K562 (cell line): ENCODE data around the gene TPD52L1. TPM values are rescaled to one million over a fixed set of nuclear protein-coding genes. Genes with fewer than 3 reads are reported as not detected.

Source experiments
- ATAC-seq: fragments of 200-7000 bp; cut with Tn5 transposase; 3 replicates; pipeline ENCODE4 v1.9.1; 2020; ENCODE audit warnings: moderate library complexity
- BruUV-seq: library from RNA; stranded (reverse); fragments of 400-500 nt; replicated peaks from 2 replicates; lab custom pipeline; 2021; lab: Mats Ljungman, UMichigan
- CTCF ChIA-PET: fragments of 300-600 bp; formaldehyde crosslinking; extraction: SDS; loops from one replicate; lab custom pipeline; 2021; ENCODE audit warnings: low intra/inter-chr PET ratio; lab: Yijun Ruan, JAX
- POLR2A ChIA-PET: fragments of 300-600, 350-650 bp; sonication (Branson Sonifier 250); formaldehyde crosslinking; extraction: SDS; loops from one replicate; lab custom pipeline; 2021; ENCODE audit warnings: antibody characterized with exemption, inconsistent platforms; lab: Yijun Ruan, JAX
- DNase-seq, 4 experiments: peaks; one replicate each; pipeline versions ENCODE4 v3.0.0 to v3.0.0-alpha.2; 2011 to 2018; ENCODE audit warnings: low spot score in 3 of 4, mixed read lengths in 3 of 4; ENCODE audit errors: extremely low read depth in 1 of 4
- FAIRE-seq: peaks from 2 replicates; lab custom pipeline; 2011; peaks lifted over from hg19 to GRCh38; lab: Jason Lieb, UNC
- H2AFZ ChIP-seq: 2 replicates; pipeline ENCODE4 v1.6.0; 2011; ENCODE audit warnings: low read depth, low read length, control low read depth, inconsistent platforms
- H3K27ac ChIP-seq: fragments of 200-600 bp; 3 replicates; pipeline ENCODE4 v1.8.0; 2011; ENCODE audit warnings: low read depth, mild to moderate bottlenecking, control low read depth, inconsistent platforms, low read length, moderate library complexity, mixed read lengths; ENCODE audit errors: extremely low read depth
- H3K27me3 ChIP-seq, 2 experiments: fragments of 300-600 bp in 1 of 2; 2 replicates in 1 of 2; 3 replicates in 1 of 2; pipeline versions ENCODE4 v1.6.0 to v1.8.0; 2011; ENCODE audit warnings: inconsistent platforms in 2 of 2, low read length in 2 of 2, mild to moderate bottlenecking in 1 of 2, mixed read lengths in 1 of 2, moderate library complexity in 1 of 2; ENCODE audit not compliant: control insufficient read depth in 2 of 2, insufficient read depth in 2 of 2
- H3K36me3 ChIP-seq: fragments of 300-600 bp; 3 replicates; pipeline ENCODE4 v1.8.0; 2011; ENCODE audit warnings: mild to moderate bottlenecking, low read length, inconsistent platforms; ENCODE audit not compliant: control insufficient read depth, insufficient read depth
- H3K4me1 ChIP-seq, 2 experiments: fragments of 200-600 bp in 1 of 2; replicated peaks in 1 of 2; 2 replicates in 1 of 2; 3 replicates in 1 of 2; pipeline versions ENCODE4 v1.5.1 to v1.8.0; 2011; ENCODE audit warnings: inconsistent platforms in 2 of 2, low read length in 2 of 2, mild to moderate bottlenecking in 1 of 2, mixed read lengths in 1 of 2, moderate library complexity in 1 of 2; ENCODE audit not compliant: control insufficient read depth in 2 of 2, insufficient read depth in 2 of 2
- H3K4me2 ChIP-seq: 2 replicates; pipeline ENCODE4 v1.6.1; 2011; ENCODE audit warnings: low read length, control low read depth, inconsistent platforms, mixed read lengths; ENCODE audit not compliant: insufficient read depth
- H3K4me3 ChIP-seq: fragments of 200-600 bp; sonication (generic), shearing (Covaris generic); 2 replicates; pipeline ENCODE4 v1.5.1; 2016; ENCODE audit warnings: control low read depth, inconsistent platforms
- H3K79me2 ChIP-seq: fragments of 200-600 bp; 3 replicates; pipeline ENCODE4 v1.8.0; 2011; ENCODE audit warnings: low read length, inconsistent platforms; ENCODE audit not compliant: control insufficient read depth, insufficient read depth
- H3K9ac ChIP-seq, 2 experiments: 2 replicates each; pipeline versions ENCODE4 v1.6.0 to v1.6.1; 2011; ENCODE audit warnings: low read depth in 2 of 2, low read length in 2 of 2, control low read depth in 1 of 2, inconsistent platforms in 1 of 2, mild to moderate bottlenecking in 1 of 2, mixed read lengths in 1 of 2; ENCODE audit not compliant: insufficient read depth in 1 of 2
- H3K9me1 ChIP-seq: one replicate; pipeline ENCODE4 v1.6.0; 2011; ENCODE audit warnings: inconsistent platforms, mild to moderate bottlenecking, low read length, moderate library complexity; ENCODE audit not compliant: control insufficient read depth, insufficient read depth
- H3K9me3 ChIP-seq: replicated peaks from 2 replicates; pipeline ENCODE4 v1.5.1; 2011; ENCODE audit warnings: low read depth, low read length, inconsistent platforms; ENCODE audit not compliant: control insufficient read depth, insufficient read depth
- H4K20me1 ChIP-seq: replicated peaks from 2 replicates; pipeline ENCODE4 v1.6.1; 2011; ENCODE audit warnings: low read length, inconsistent platforms, mixed read lengths; ENCODE audit not compliant: control insufficient read depth, insufficient read depth
- CHD1 ChIP-seq: fragments of 200-600 bp; sonication (generic); IDR thresholded peaks from one replicate; pipeline ENCODE4 v1.6.1; 2012; ENCODE audit warnings: mild to moderate bottlenecking, moderate library complexity, low read length, inconsistent platforms
- HSF4 ChIP-seq: fragments of 250-450 bp; sonication (Bioruptor Pico); IDR thresholded peaks from 2 replicates; pipeline ENCODE4 v2.1.2; 2022; ENCODE audit warnings: mild to moderate bottlenecking, moderate library complexity, borderline replicate concordance
- MAFG ChIP-seq: fragments of 450-650 bp; conservative IDR thresholded peaks from 2 replicates; pipeline ENCODE4 v1.6.1; 2016; ENCODE audit warnings: missing genetic modification characterization, missing compliant biosample characterization
- MAZ ChIP-seq, 2 experiments: fragments of 450-650 bp in 1 of 2; sonication (generic) in 1 of 2; formaldehyde crosslinking; IDR thresholded peaks in 1 of 2; conservative IDR thresholded peaks in 1 of 2; 2 replicates each; pipeline versions ENCODE4 v1.4.0 to v1.5.0; 2020; ENCODE audit warnings: mild to moderate bottlenecking in 1 of 2, missing genetic modification reagents in 1 of 2
- NCOR1 ChIP-seq: fragments of 450-650 bp; IDR thresholded peaks from 2 replicates; pipeline ENCODE4 v1.6.1; 2016; ENCODE audit warnings: mild to moderate bottlenecking, moderate library complexity
- RUNX1 ChIP-seq: sonication (generic); IDR thresholded peaks from 2 replicates; pipeline ENCODE4 v1.6.1; 2016; ENCODE audit warnings: antibody characterized with exemption, low read depth
- SRSF1 ChIP-seq: fragments of 200-400 bp; formaldehyde crosslinking; IDR thresholded peaks from 2 replicates; pipeline ENCODE4 v1.6.1; 2017; ENCODE audit warnings: mild to moderate bottlenecking, low read depth, low read length, moderate library complexity
- ZNF143 ChIP-seq: sonication (generic); formaldehyde crosslinking; IDR thresholded peaks from 2 replicates; pipeline ENCODE4 v1.9.0; 2022; ENCODE audit warnings: mild to moderate bottlenecking, missing genetic modification reagents
- ZNF224 ChIP-seq: sonication (generic); formaldehyde crosslinking; IDR thresholded peaks from 2 replicates; pipeline ENCODE4 v1.8.0; 2022; ENCODE audit warnings: mild to moderate bottlenecking, missing genetic modification reagents
- ZNF282 ChIP-seq: sonication (generic); formaldehyde crosslinking; IDR thresholded peaks from 2 replicates; pipeline ENCODE4 v1.8.1; 2023; ENCODE audit warnings: missing genetic modification reagents
- WGBS: fragments of 100-300 bp; shearing (Covaris generic); methylation state at CpG from one replicate; pipeline ENCODE4 v1.1.6; 2016; ENCODE audit warnings: low coverage, mixed read lengths; ENCODE audit not compliant: insufficient coverage; ENCODE audit errors: missing lambda C conversion rate; 5-methylcytosine and 5-hydroxymethylcytosine counted together
- in situ Hi-C: fragments of 300-500 bp; cut with MboI; formaldehyde crosslinking; loops from 4 replicates; pipeline ENCODE4 v1.15.0; 2018; ENCODE audit warnings: inconsistent platforms, mixed read lengths
- intact Hi-C: fragments of 100-400 bp; cut with micrococcal nuclease; formaldehyde crosslinking; loops from 2 replicates; pipeline ENCODE4 v1.14.2; 2022
- polyA plus RNA-seq, 8 experiments: library from polyadenylated mRNA; depleted of rRNA in 4 of 8; stranded (reverse) in 5 of 8; unstranded in 3 of 8; fragments of >200 nt; fragmentation: Nextera tagmentation in 2 of 8; fragmentation: Illumina TruSeq in 1 of 8; extraction: Ambion mirVana in 2 of 8; extraction: Trizol in 1 of 8; gene quantifications; 2 replicates each; pipeline versions ENCODE4 v1.2.1 to v1.2.3, GENCODE V29; 2011 to 2014; ENCODE audit warnings: inconsistent platforms in 1 of 8, missing spikeins in 1 of 8
- total RNA-seq, 7 experiments: library from RNA; depleted of rRNA in 6 of 7; stranded (reverse); fragments of >200 nt in 6 of 7; fragmentation: Illumina TruSeq in 2 of 7; extraction: Trizol in 2 of 7; gene quantifications; 2 replicates each; pipeline versions ENCODE4 v1.2.1 to v1.2.3, GENCODE V29; 2011 to 2021; ENCODE audit warnings: low replicate concordance in 1 of 7
- TF ChIP-seq, protein P1 (sequence below): sonication (generic); formaldehyde crosslinking; IDR thresholded peaks from 2 replicates; pipeline ENCODE4 v1.8.0; 2022; ENCODE audit warnings: mild to moderate bottlenecking, missing genetic modification reagents
- TF ChIP-seq, protein P2 (sequence below): sonication (generic); formaldehyde crosslinking; IDR thresholded peaks from 2 replicates; pipeline ENCODE4 v1.8.0; 2022; ENCODE audit warnings: mild to moderate bottlenecking, missing genetic modification reagents
- TF ChIP-seq, protein P3 (sequence below): fragments of 200-400 bp; formaldehyde crosslinking; IDR thresholded peaks from 2 replicates; pipeline ENCODE4 v1.6.1; 2017; ENCODE audit warnings: mild to moderate bottlenecking, low read depth, low read length, moderate library complexity
- TF ChIP-seq, protein P4 (sequence below): sonication (generic); formaldehyde crosslinking; IDR thresholded peaks from 2 replicates; pipeline ENCODE4 v1.4.0; 2020; ENCODE audit warnings: mild to moderate bottlenecking, missing genetic modification reagents

The TPD52L1 gene
- total and polyA plus RNA-seq, 9 of the 15 experiments (the other 6 are each of a cell fraction or from before 2014, with no cell fraction given), result 12.9 to 149 (median 75.7) TPM

DNA sequence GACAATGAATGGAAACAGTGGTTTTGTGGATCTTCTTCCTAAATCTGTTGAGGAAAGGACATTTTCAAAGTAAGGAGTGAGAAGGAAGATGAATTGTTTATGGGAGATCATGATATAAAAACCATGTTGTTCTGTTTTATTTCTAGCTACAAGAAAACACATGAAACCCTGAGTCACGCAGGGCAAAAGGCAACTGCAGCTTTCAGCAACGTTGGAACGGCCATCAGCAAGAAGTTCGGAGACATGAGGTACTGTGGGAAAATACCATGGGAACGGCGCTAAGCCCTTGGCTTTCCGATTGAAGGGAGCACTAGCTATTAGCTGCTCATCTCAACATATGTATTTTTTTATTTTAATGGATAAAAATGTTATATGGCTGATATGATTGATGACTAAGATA, 94.6 kb downstream of the TPD52L1 start:
- H3K27me3 ChIP-seq, result no peaks in the 10 kb centered on the region
- intact Hi-C loops, result no loop called here

More for the DNA sequence above, 94.6 kb downstream of the TPD52L1 start:
- TF ChIP-seq ZNF282 (CRISPR knock-in tag) (no peak), HSF4 (CRISPR knock-in tag) (no peak), MAZ (CRISPR knock-in tag; conservative IDR thresholded peaks at IDR 0.05 in 1 of 2, IDR thresholded peaks at IDR 0.05 in 1 of 2) (no peak), RUNX1 (no peak), NCOR1 (no peak), ZNF143 (CRISPR knock-in tag) (no peak), MAFG (tag) (no peak), ZNF224 (CRISPR knock-in tag) (no peak), CHD1 (no peak), SRSF1 (no peak)
- TF ChIP-seq, protein P1, sequence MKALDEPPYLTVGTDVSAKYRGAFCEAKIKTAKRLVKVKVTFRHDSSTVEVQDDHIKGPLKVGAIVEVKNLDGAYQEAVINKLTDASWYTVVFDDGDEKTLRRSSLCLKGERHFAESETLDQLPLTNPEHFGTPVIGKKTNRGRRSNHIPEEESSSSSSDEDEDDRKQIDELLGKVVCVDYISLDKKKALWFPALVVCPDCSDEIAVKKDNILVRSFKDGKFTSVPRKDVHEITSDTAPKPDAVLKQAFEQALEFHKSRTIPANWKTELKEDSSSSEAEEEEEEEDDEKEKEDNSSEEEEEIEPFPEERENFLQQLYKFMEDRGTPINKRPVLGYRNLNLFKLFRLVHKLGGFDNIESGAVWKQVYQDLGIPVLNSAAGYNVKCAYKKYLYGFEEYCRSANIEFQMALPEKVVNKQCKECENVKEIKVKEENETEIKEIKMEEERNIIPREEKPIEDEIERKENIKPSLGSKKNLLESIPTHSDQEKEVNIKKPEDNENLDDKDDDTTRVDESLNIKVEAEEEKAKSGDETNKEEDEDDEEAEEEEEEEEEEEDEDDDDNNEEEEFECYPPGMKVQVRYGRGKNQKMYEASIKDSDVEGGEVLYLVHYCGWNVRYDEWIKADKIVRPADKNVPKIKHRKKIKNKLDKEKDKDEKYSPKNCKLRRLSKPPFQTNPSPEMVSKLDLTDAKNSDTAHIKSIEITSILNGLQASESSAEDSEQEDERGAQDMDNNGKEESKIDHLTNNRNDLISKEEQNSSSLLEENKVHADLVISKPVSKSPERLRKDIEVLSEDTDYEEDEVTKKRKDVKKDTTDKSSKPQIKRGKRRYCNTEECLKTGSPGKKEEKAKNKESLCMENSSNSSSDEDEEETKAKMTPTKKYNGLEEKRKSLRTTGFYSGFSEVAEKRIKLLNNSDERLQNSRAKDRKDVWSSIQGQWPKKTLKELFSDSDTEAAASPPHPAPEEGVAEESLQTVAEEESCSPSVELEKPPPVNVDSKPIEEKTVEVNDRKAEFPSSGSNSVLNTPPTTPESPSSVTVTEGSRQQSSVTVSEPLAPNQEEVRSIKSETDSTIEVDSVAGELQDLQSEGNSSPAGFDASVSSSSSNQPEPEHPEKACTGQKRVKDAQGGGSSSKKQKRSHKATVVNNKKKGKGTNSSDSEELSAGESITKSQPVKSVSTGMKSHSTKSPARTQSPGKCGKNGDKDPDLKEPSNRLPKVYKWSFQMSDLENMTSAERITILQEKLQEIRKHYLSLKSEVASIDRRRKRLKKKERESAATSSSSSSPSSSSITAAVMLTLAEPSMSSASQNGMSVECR, result no peak
- TF ChIP-seq, protein P2, sequence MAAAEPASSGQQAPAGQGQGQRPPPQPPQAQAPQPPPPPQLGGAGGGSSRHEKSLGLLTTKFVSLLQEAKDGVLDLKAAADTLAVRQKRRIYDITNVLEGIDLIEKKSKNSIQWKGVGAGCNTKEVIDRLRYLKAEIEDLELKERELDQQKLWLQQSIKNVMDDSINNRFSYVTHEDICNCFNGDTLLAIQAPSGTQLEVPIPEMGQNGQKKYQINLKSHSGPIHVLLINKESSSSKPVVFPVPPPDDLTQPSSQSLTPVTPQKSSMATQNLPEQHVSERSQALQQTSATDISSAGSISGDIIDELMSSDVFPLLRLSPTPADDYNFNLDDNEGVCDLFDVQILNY (CRISPR knock-in tag), result no peak
- TF ChIP-seq, protein P3, sequence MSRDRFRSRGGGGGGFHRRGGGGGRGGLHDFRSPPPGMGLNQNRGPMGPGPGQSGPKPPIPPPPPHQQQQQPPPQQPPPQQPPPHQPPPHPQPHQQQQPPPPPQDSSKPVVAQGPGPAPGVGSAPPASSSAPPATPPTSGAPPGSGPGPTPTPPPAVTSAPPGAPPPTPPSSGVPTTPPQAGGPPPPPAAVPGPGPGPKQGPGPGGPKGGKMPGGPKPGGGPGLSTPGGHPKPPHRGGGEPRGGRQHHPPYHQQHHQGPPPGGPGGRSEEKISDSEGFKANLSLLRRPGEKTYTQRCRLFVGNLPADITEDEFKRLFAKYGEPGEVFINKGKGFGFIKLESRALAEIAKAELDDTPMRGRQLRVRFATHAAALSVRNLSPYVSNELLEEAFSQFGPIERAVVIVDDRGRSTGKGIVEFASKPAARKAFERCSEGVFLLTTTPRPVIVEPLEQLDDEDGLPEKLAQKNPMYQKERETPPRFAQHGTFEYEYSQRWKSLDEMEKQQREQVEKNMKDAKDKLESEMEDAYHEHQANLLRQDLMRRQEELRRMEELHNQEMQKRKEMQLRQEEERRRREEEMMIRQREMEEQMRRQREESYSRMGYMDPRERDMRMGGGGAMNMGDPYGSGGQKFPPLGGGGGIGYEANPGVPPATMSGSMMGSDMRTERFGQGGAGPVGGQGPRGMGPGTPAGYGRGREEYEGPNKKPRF, result no peak
- TF ChIP-seq, protein P4, sequence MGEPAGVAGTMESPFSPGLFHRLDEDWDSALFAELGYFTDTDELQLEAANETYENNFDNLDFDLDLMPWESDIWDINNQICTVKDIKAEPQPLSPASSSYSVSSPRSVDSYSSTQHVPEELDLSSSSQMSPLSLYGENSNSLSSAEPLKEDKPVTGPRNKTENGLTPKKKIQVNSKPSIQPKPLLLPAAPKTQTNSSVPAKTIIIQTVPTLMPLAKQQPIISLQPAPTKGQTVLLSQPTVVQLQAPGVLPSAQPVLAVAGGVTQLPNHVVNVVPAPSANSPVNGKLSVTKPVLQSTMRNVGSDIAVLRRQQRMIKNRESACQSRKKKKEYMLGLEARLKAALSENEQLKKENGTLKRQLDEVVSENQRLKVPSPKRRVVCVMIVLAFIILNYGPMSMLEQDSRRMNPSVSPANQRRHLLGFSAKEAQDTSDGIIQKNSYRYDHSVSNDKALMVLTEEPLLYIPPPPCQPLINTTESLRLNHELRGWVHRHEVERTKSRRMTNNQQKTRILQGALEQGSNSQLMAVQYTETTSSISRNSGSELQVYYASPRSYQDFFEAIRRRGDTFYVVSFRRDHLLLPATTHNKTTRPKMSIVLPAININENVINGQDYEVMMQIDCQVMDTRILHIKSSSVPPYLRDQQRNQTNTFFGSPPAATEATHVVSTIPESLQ (CRISPR knock-in tag), result no peak
- no peak overlapping the region for H3K4me2 ChIP-seq
- no peak overlapping the region for H3K4me3 ChIP-seq
- H2AFZ ChIP-seq, result no peak overlapping the region
- H3K27ac ChIP-seq, result no peak overlapping the region
- WGBS, result 91% methylated on average over 6 of the region's 7 CpGs
- H3K4me1 ChIP-seq, result peaks cover 5 to 13% of the 10 kb centered on the region in 2 experiments; a peak in 4 of 5 replicates
- no peak overlapping the region for H3K9ac ChIP-seq
- BruUV-seq, result no TSS peak
- in situ Hi-C loops, result no loop called here
- FAIRE-seq, result no peak
- H3K9me3 ChIP-seq, result no peaks in the 10 kb centered on the region; the same call in 1 of the 2 replicates
- ChIA-PET POLR2A (no interaction called here), CTCF (no interaction called here)
- no peak for ATAC-seq
- no peaks in the 10 kb centered on the region for H3K9me1 ChIP-seq
- H4K20me1 ChIP-seq, result no peaks in the 10 kb centered on the region
- peaks cover 14% of the 10 kb centered on the region; the same call in 2 of the 3 replicates for H3K36me3 ChIP-seq
- H3K79me2 ChIP-seq, result no peaks in the 10 kb centered on the region; the same call in 2 of the 3 replicates
- DNase-seq, result no peak
